H9 (cell line): ENCODE results near the gene CAMTA1. TPM values are rescaled to one million over a fixed set of nuclear protein-coding genes. Genes with fewer than 3 reads are reported as not detected.

ENCODE experiments used
- DNase-seq: peaks from one replicate; pipeline ENCODE4 v3.0.0-alpha.2; 2017
- H2AFZ ChIP-seq: one replicate; pipeline ENCODE4 v1.6.1; 2013; ENCODE audit warnings: mild to moderate bottlenecking, low read length, control low read depth, moderate library complexity
- H2AK5ac ChIP-seq: 2 replicates; pipeline ENCODE4 v1.6.1; 2013; ENCODE audit warnings: low read length, control low read depth, mixed read lengths; ENCODE audit not compliant: insufficient read length
- H2BK120ac ChIP-seq: one replicate; pipeline ENCODE4 v1.6.1; 2013; ENCODE audit warnings: low read depth, mild to moderate bottlenecking, low read length, control low read depth, inconsistent platforms; ENCODE audit not compliant: poor library complexity, severe bottlenecking
- H2BK12ac ChIP-seq: 2 replicates; pipeline ENCODE4 v1.6.1; 2013; ENCODE audit warnings: low read length, control low read depth, mixed read lengths, low read depth; ENCODE audit not compliant: insufficient read length
- H2BK15ac ChIP-seq: 2 replicates; pipeline ENCODE4 v1.6.1; 2013; ENCODE audit warnings: low read depth, low read length, control low read depth
- H2BK20ac ChIP-seq: one replicate; pipeline ENCODE4 v1.6.1; 2013; ENCODE audit warnings: low read depth, mild to moderate bottlenecking, low read length, control low read depth, inconsistent platforms; ENCODE audit not compliant: poor library complexity, severe bottlenecking
- H2BK5ac ChIP-seq: 2 replicates; pipeline ENCODE4 v1.6.1; 2013; ENCODE audit warnings: low read length, control low read depth, mixed read lengths; ENCODE audit not compliant: insufficient read length
- H3K14ac ChIP-seq: 2 replicates; pipeline ENCODE4 v1.6.1; 2013; ENCODE audit warnings: low read length, control low read depth; ENCODE audit not compliant: insufficient read depth
- H3K18ac ChIP-seq: 2 replicates; pipeline ENCODE4 v1.6.1; 2013; ENCODE audit warnings: low read depth, mild to moderate bottlenecking, mixed read lengths, low read length, control low read depth; ENCODE audit not compliant: insufficient read length
- H3K23ac ChIP-seq: 2 replicates; pipeline ENCODE4 v1.6.1; 2013; ENCODE audit warnings: low read length, control low read depth, mixed read lengths, low read depth; ENCODE audit not compliant: insufficient read length
- H3K23me2 ChIP-seq: 2 replicates; pipeline ENCODE4 v1.6.1; 2013; ENCODE audit warnings: low read depth, mild to moderate bottlenecking, mixed read lengths, low read length, control low read depth; ENCODE audit not compliant: insufficient read length, poor library complexity, severe bottlenecking
- H3K27ac ChIP-seq: 2 replicates; pipeline ENCODE4 v1.5.1; 2013; ENCODE audit warnings: low read length, control low read depth, mixed read lengths, low read depth; ENCODE audit not compliant: insufficient read length
- H3K27me3 ChIP-seq: 2 replicates; pipeline ENCODE4 v1.6.1; 2013; ENCODE audit warnings: low read length, control low read depth, inconsistent platforms; ENCODE audit not compliant: insufficient read depth
- H3K4ac ChIP-seq: 2 replicates; pipeline ENCODE4 v1.6.1; 2013; ENCODE audit warnings: low read depth, mild to moderate bottlenecking, control low read depth, inconsistent platforms, low read length, moderate library complexity
- H3K4me1 ChIP-seq: 2 replicates; pipeline ENCODE4 v1.6.1; 2013; ENCODE audit warnings: low read length, control low read depth, inconsistent platforms; ENCODE audit not compliant: insufficient read depth
- H3K4me2 ChIP-seq: 2 replicates; pipeline ENCODE4 v1.6.1; 2013; ENCODE audit warnings: low read length, control low read depth, mixed read lengths; ENCODE audit not compliant: insufficient read length, insufficient read depth
- H3K56ac ChIP-seq: 2 replicates; pipeline ENCODE4 v1.6.1; 2013; ENCODE audit warnings: low read depth, mild to moderate bottlenecking, mixed read lengths, low read length, control low read depth; ENCODE audit not compliant: insufficient read length
- H3K79me1 ChIP-seq: 2 replicates; pipeline ENCODE4 v1.6.1; 2013; ENCODE audit warnings: low read depth, mild to moderate bottlenecking, moderate library complexity, low read length, control low read depth, inconsistent platforms; ENCODE audit not compliant: insufficient read depth, poor library complexity, severe bottlenecking
- H3K79me2 ChIP-seq: 2 replicates; pipeline ENCODE4 v1.6.1; 2013; ENCODE audit warnings: low read length, control low read depth, inconsistent platforms; ENCODE audit not compliant: insufficient read depth
- H3K9ac ChIP-seq: 2 replicates; pipeline ENCODE4 v1.6.1; 2013; ENCODE audit warnings: low read length, control low read depth, mixed read lengths; ENCODE audit not compliant: insufficient read length; ENCODE audit errors: extremely low read depth
- H3K9me3 ChIP-seq: one replicate; pipeline ENCODE4 v1.6.1; 2013; ENCODE audit warnings: low read depth, low read length, inconsistent platforms; ENCODE audit not compliant: control insufficient read depth
- H3T11ph ChIP-seq: one replicate; pipeline ENCODE4 v1.6.1; 2013; ENCODE audit warnings: mild to moderate bottlenecking, low read length, control low read depth, inconsistent platforms
- H4K20me1 ChIP-seq: one replicate; pipeline ENCODE4 v1.6.1; 2013; ENCODE audit not compliant: control insufficient read depth, insufficient read length, insufficient read depth
- H4K5ac ChIP-seq: 2 replicates; pipeline ENCODE4 v1.6.1; 2013; ENCODE audit warnings: low read depth, mild to moderate bottlenecking, mixed read lengths, low read length, control low read depth; ENCODE audit not compliant: insufficient read length
- H4K8ac ChIP-seq: replicated peaks from 2 replicates; pipeline ENCODE4 v1.6.1; 2013; ENCODE audit warnings: low read length, control low read depth, mixed read lengths, low read depth; ENCODE audit not compliant: insufficient read length
- H4K91ac ChIP-seq: 2 replicates; pipeline ENCODE4 v1.6.1; 2013; ENCODE audit warnings: low read depth, mild to moderate bottlenecking, moderate library complexity, mixed read lengths, low read length, control low read depth; ENCODE audit not compliant: insufficient read length
- H3K27ac Mint-ChIP-seq, 3 experiments: 2 replicates in 2 of 3; 3 replicates in 1 of 3; pipeline ENCODE4 v1.8.0; 2020 to 2021; ENCODE audit warnings: mixed read lengths in 3 of 3, mild to moderate bottlenecking in 1 of 3, moderate library complexity in 1 of 3
- H3K27me3 Mint-ChIP-seq: 2 replicates; pipeline ENCODE4 v1.8.0; 2021; ENCODE audit warnings: low read depth, mild to moderate bottlenecking, moderate library complexity, mixed read lengths
- H3K36me3 Mint-ChIP-seq, 3 experiments: 2 replicates in 2 of 3; 3 replicates in 1 of 3; pipeline ENCODE4 v1.8.0; 2020 to 2021; ENCODE audit warnings: low read depth in 3 of 3, mixed read lengths in 3 of 3; ENCODE audit not compliant: insufficient read depth in 1 of 3
- H3K4me1 Mint-ChIP-seq, 2 experiments: 2 replicates each; pipeline ENCODE4 v1.8.0; 2020; ENCODE audit warnings: mixed read lengths in 2 of 2
- H3K4me3 Mint-ChIP-seq, 2 experiments: 2 replicates in 1 of 2; 3 replicates in 1 of 2; pipeline ENCODE4 v1.8.0; 2020 to 2021; ENCODE audit warnings: mild to moderate bottlenecking in 2 of 2, mixed read lengths in 2 of 2, moderate library complexity in 1 of 2
- H3K9me3 Mint-ChIP-seq, 2 experiments: 2 replicates in 1 of 2; 3 replicates in 1 of 2; pipeline ENCODE4 v1.8.0; 2020; ENCODE audit warnings: mild to moderate bottlenecking in 2 of 2, mixed read lengths in 2 of 2, moderate library complexity in 1 of 2
- CTCF ChIP-seq: fragments of 200-600 bp; sonication (generic); conservative IDR thresholded peaks from 3 replicates; pipeline ENCODE4 v1.8.0; 2021; ENCODE audit warnings: antibody characterized with exemption, mild to moderate bottlenecking
- WGBS: extraction: QIAGEN DNeasy Blood & Tissue Kit; methylation state at CpG from one replicate; pipeline ENCODE4 v1.1.7; 2013; ENCODE audit warnings: missing lambda C conversion rate, low lambda C conversion rate, mixed read lengths; ENCODE audit not compliant: insufficient read length; ENCODE audit errors: extremely low coverage; 5-methylcytosine and 5-hydroxymethylcytosine counted together
- total RNA-seq: library from RNA; stranded (reverse); gene quantifications from 2 replicates; pipeline ENCODE4 v1.2.1, GENCODE V29; 2021

The CAMTA1 gene
- total RNA-seq, 1 experiment from 2014 or later, result 115 TPM

- H3K36me3 Mint-ChIP-seq, result no peaks in the 10 kb centered on the region
- no peak for DNase-seq
Observed at GRCh38 chr1:7467476-7468175, 682.4 kb downstream of the CAMTA1 start.

More at GRCh38 chr1:7467476-7468175, 682.4 kb downstream of the CAMTA1 start:
- no peak overlapping the region for H2AK5ac ChIP-seq
- no peak overlapping the region for H3K56ac ChIP-seq
- Mint-ChIP-seq H3K27ac (no peak overlapping the region), H3K9me3 (no peaks in the 10 kb centered on the region), H3K4me1 (0 out of 4 replicates have a peak, but pooled peaks cover 0 to 2% of the 10 kb centered on the region in 2 experiments), H3K27me3 (no peaks in the 10 kb centered on the region; the same call in none of the 2 replicates), H3K4me3 (no peak overlapping the region)
- H3K27ac ChIP-seq, result no peak overlapping the region
- no peak overlapping the region for H2BK20ac ChIP-seq
- H4K8ac ChIP-seq, result no peak overlapping the region
- H2BK120ac ChIP-seq, result no peak overlapping the region
- H3K14ac ChIP-seq, result no peak overlapping the region
- no peaks in the 10 kb centered on the region for H3K4me1 ChIP-seq
- H4K5ac ChIP-seq, result no peak overlapping the region
- no peaks in the 10 kb centered on the region for H3K79me2 ChIP-seq
- H3K18ac ChIP-seq, result no peak overlapping the region
- H3K79me1 ChIP-seq, result no peaks in the 10 kb centered on the region
- H2BK5ac ChIP-seq, result no peak overlapping the region
- no peak overlapping the region for H4K91ac ChIP-seq
- no peaks in the 10 kb centered on the region for H3K23me2 ChIP-seq
- no peaks in the 10 kb centered on the region for H3K9me3 ChIP-seq
- H3K23ac ChIP-seq, result no peak overlapping the region
- no peak overlapping the region for H3K4me2 ChIP-seq
- H3K9ac ChIP-seq, result no peak overlapping the region
- no peak overlapping the region for H2BK12ac ChIP-seq
- no peaks in the 10 kb centered on the region for H3K27me3 ChIP-seq
- no peak overlapping the region for H2BK15ac ChIP-seq
- no peak for TF ChIP-seq CTCF
- no peak overlapping the region for H3K4ac ChIP-seq
- no CpG with 5 or more reads among the region's 27 CpGs for whole genome bisulfite sequencing
- H3T11ph ChIP-seq, result no peak overlapping the region
- no peak overlapping the region for H2AFZ ChIP-seq
- H4K20me1 ChIP-seq, result no peaks in the 10 kb centered on the region
